ENCODE data around the gene CXCL11.
"Not testable (repeated sequence)": the region's sequence is repeated elsewhere in the genome, so short reads cannot be mapped to it uniquely, and the experiment has no call there.

DNA sequence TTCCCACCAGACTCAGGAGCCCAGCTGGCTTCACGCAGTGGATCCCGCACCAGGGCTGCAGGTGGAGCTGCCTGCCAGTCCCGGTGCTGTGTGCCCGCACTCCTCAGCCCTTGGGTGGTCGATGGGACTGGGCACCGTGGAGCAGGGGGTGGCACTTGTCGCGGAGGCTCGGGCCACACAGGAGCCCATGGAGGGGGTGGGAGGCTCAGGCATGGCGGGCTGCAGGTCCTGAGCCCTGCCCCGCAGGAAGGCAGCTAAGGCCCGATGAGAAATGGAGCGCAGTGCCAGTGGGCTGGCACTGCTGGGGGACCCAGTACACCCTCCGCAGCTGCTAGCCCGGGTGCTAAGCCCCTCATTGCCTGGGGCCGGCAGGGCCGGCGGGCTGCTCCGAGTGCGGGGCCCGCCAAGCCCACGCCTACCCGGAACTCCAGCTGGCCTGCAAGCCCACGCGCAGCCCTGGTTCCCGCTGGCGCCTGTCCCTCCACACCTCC is 14.7 kb upstream of the CXCL11 start:
- TF ChIP-seq YY1 (IDR thresholded peaks at IDR 0.05; ENCODE audit: insufficient read depth, insufficient read length); ZNF274 (IDR thresholded peaks at IDR 0.05; ENCODE audit: low read depth, low read length); SUZ12 (IDR thresholded peaks at IDR 0.05; ENCODE audit: extremely low read depth, insufficient read depth, insufficient read length): not testable (repeated sequence)
